Measurements from ENCODE around the gene SUMF1.
A peak's percentile ranks its signal among the peaks of the same experiment; 100 is the strongest.

The SUMF1 gene

GRCh38 chr3:4507024-4507596 lies 40.0 kb upstream of the SUMF1 start:
- DNase-seq (ENCODE audit: insufficient read length) (no peak), FAIRE-seq (peak; percentile 56)
- TF ChIP-seq POLR2A (IDR thresholded peaks at IDR 0.05; ENCODE audit: low read depth, low read length) (no peak), TAF1 (IDR thresholded peaks at IDR 0.05; ENCODE audit: borderline replicate concordance, low read depth, low read length) (no peak), POLR2AphosphoS5 (IDR thresholded peaks at IDR 0.05; ENCODE audit: low read depth, low read length) (no peak)

- TF ChIP-seq POLR2AphosphoS5 (IDR thresholded peaks at IDR 0.05; ENCODE audit: low read depth, low read length) = no peak
- TF ChIP-seq TAF1 (IDR thresholded peaks at IDR 0.05; ENCODE audit: borderline replicate concordance, low read depth, low read length) = no peak
- TF ChIP-seq POLR2A (IDR thresholded peaks at IDR 0.05; ENCODE audit: low read depth, low read length) = no peak
- FAIRE-seq (no peak), DNase-seq (ENCODE audit: insufficient read length) (no peak)
Measured at GRCh38 chr3:4506559-4507023, 39.5 kb upstream of the SUMF1 start.

- no peak for TF ChIP-seq TAF1 (IDR thresholded peaks at IDR 0.05; ENCODE audit: borderline replicate concordance, low read depth, low read length)
- TF ChIP-seq POLR2A (IDR thresholded peaks at IDR 0.05; ENCODE audit: low read depth, low read length) = no peak
- no peak for TF ChIP-seq POLR2AphosphoS5 (IDR thresholded peaks at IDR 0.05; ENCODE audit: low read depth, low read length)
- peak; percentile 27 for FAIRE-seq
- no peak for DNase-seq (ENCODE audit: insufficient read length)
Measured at GRCh38 chr3:4505688-4506558, 38.9 kb upstream of the SUMF1 start.

GRCh38 chr3:4504340-4505261 lies 37.5 kb upstream of the SUMF1 start:
- FAIRE-seq (peak; percentile 54), DNase-seq (ENCODE audit: insufficient read length) (no peak)
- TF ChIP-seq TAF1 (IDR thresholded peaks at IDR 0.05; ENCODE audit: borderline replicate concordance, low read depth, low read length) (no peak), POLR2AphosphoS5 (IDR thresholded peaks at IDR 0.05; ENCODE audit: low read depth, low read length) (no peak), POLR2A (IDR thresholded peaks at IDR 0.05; ENCODE audit: low read depth, low read length) (no peak)

- TF ChIP-seq POLR2AphosphoS5 (IDR thresholded peaks at IDR 0.05; ENCODE audit: low read depth, low read length) (no peak), TAF1 (IDR thresholded peaks at IDR 0.05; ENCODE audit: borderline replicate concordance, low read depth, low read length) (no peak), POLR2A (IDR thresholded peaks at IDR 0.05; ENCODE audit: low read depth, low read length) (no peak)
- FAIRE-seq (peak; percentile 77), DNase-seq (ENCODE audit: insufficient read length) (no peak)
Measured at GRCh38 chr3:4503050-4503449, 36.0 kb upstream of the SUMF1 start.

GRCh38 chr3:4501927-4502326 lies 34.9 kb upstream of the SUMF1 start:
- FAIRE-seq (no peak), DNase-seq (ENCODE audit: insufficient read length) (no peak)
- TF ChIP-seq TAF1 (IDR thresholded peaks at IDR 0.05; ENCODE audit: borderline replicate concordance, low read depth, low read length) (no peak), POLR2A (IDR thresholded peaks at IDR 0.05; ENCODE audit: low read depth, low read length) (no peak), POLR2AphosphoS5 (IDR thresholded peaks at IDR 0.05; ENCODE audit: low read depth, low read length) (no peak)

GRCh38 chr3:4501437-4501836 lies 34.4 kb upstream of the SUMF1 start:
- no peak for TF ChIP-seq POLR2A (IDR thresholded peaks at IDR 0.05; ENCODE audit: low read depth, low read length)
- no peak for TF ChIP-seq TAF1 (IDR thresholded peaks at IDR 0.05; ENCODE audit: borderline replicate concordance, low read depth, low read length)
- no peak for TF ChIP-seq POLR2AphosphoS5 (IDR thresholded peaks at IDR 0.05; ENCODE audit: low read depth, low read length)
- FAIRE-seq = no peak
- no peak for DNase-seq (ENCODE audit: insufficient read length)

- DNase-seq (ENCODE audit: insufficient read length) (no peak), FAIRE-seq (no peak)
- no peak for TF ChIP-seq TAF1 (IDR thresholded peaks at IDR 0.05; ENCODE audit: borderline replicate concordance, low read depth, low read length)
- TF ChIP-seq POLR2AphosphoS5 (IDR thresholded peaks at IDR 0.05; ENCODE audit: low read depth, low read length) = no peak
- TF ChIP-seq POLR2A (IDR thresholded peaks at IDR 0.05; ENCODE audit: low read depth, low read length) = no peak
Measured at GRCh38 chr3:4498446-4498845, 31.4 kb upstream of the SUMF1 start.

- no peak for DNase-seq (ENCODE audit: insufficient read length)
- no peak for FAIRE-seq
- TF ChIP-seq POLR2AphosphoS5 (IDR thresholded peaks at IDR 0.05; ENCODE audit: low read depth, low read length) (no peak), POLR2A (IDR thresholded peaks at IDR 0.05; ENCODE audit: low read depth, low read length) (no peak), TAF1 (IDR thresholded peaks at IDR 0.05; ENCODE audit: borderline replicate concordance, low read depth, low read length) (no peak)
Measured at GRCh38 chr3:4497843-4498324, 30.8 kb upstream of the SUMF1 start.

- no peak for FAIRE-seq
- TF ChIP-seq POLR2AphosphoS5 (IDR thresholded peaks at IDR 0.05; ENCODE audit: low read depth, low read length) (no peak), POLR2A (IDR thresholded peaks at IDR 0.05; ENCODE audit: low read depth, low read length) (no peak), TAF1 (IDR thresholded peaks at IDR 0.05; ENCODE audit: borderline replicate concordance, low read depth, low read length) (no peak)
Measured at GRCh38 chr3:4497005-4497692, 30.1 kb upstream of the SUMF1 start.

More at GRCh38 chr3:4497005-4497692, 30.1 kb upstream of the SUMF1 start:
- DNase-seq (ENCODE audit: insufficient read length) = no peak
